ENCODE data around the gene GRM2.
"Not testable (repeated sequence)": the region's sequence is repeated elsewhere in the genome, so short reads cannot be mapped to it uniquely, and the experiment has no call there.

GRM2 gene

DNA sequence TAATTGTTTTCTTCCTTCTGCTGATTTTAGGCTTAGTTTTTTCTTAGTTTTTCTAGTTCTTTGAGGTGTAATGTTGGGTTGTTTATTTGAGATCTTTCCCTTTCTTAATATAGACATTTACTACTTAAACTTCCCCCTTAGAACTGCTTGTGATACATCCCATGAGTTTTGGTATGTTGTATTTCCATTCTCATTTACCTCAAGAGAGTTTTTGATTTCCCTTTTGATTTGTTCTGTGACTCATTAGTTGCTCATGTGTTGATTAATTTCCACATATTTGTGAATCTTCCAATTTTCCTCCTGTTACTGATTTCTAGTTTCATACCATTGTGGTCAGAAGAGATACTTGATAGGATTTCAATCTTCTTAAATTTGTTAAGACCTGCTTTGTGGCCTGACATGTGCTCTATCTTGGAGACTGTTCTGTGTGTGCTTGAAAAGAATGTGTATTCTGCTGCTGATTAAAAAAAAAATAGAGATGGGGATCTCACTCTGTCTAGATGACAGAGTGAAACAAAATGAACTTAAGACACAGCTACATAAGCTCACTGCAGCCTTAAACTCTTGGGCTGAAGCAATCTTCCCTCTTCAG lies 22.3 kb downstream of the GRM2 start:
- DNase-seq = no peak

DNA sequence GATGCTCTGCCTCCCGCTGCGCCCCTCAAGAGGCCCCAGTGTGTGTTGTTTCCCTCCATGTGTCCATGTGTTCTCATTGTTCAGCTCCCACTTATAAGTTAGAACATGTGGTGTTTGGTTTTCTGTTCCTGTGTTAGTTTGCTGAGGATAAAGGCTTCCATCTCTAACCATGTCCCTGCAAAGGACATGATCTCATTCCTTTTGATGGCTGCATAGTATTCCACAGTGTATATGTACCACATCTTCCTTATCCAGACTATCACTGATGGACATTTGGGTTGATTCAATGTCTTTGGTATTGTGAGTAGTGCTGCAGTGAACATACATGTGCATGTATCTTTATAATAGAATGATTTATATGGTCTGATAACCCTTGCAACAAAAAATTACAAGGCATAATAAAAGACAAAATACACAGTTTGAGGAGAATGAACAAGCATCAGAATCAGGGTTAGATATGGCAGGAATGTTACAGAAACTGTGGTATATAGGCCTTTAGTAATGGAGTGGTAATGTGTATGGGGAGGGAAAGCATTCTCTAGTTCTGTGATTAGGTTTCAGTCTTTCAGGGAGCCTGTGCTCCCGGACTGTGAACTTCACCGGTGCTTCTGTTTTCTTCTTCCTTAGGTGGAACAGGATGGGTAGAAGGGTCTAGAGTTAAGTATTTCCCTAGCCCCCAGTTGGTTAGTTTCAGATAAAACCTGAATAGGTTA lies 27.1 kb downstream of the GRM2 start:
- no peak for DNase-seq

DNA sequence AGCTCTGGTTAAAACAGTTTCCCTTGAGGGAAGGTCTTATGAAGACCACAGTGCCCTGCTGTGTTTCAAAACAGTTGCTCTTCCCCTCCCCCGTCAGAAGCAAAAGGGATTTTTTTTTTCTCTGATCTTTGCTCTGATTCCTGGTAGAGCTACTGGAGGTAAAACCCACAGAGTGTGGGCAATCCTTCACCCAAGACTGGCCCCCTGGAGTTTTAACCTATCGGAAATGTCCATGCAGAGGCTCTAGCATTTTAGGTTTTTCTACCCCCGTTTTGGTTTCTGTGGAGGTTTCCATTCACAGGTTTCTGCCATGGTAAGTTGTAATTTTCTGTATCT lies 27.7 kb downstream of the GRM2 start:
- DNase-seq = no peak

DNA sequence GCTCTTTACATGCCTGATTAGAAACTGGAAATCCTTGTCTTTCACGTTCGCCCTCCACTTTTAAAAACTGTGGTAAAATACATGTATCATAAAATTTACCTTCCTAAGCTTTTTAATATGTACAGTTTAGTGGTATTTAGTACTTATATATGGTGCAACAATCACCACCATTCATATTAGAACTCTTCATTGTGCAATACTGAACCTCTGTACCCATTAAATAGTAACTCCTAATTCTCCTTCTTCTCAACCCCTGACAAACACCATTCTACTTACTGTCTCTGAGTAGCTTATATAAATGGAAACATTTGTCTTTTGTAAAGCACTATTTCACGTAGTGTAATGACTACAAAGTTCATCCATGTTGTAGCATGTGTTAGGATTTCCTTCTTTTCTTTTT lies 28.2 kb downstream of the GRM2 start:
- DNase-seq = no peak

DNA sequence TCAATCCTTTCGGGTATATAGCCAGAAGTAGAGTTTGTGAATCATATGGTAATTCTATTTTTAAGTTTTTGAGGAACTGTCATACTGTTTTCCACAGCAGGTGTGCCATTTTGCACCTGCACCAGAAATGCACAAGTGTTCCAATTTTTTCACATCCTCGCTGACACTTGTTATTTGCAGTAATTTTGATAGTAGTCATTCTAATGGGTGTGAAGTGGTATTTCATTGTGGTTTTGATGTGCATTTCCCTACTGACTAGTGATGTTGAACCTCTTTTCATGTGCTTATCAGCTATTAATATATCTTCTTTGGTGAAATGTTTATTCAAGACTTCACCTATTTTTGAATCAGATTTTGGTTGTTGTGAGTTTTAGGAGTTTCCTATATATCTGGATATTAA lies 29.1 kb downstream of the GRM2 start:
- no peak for DNase-seq

DNA sequence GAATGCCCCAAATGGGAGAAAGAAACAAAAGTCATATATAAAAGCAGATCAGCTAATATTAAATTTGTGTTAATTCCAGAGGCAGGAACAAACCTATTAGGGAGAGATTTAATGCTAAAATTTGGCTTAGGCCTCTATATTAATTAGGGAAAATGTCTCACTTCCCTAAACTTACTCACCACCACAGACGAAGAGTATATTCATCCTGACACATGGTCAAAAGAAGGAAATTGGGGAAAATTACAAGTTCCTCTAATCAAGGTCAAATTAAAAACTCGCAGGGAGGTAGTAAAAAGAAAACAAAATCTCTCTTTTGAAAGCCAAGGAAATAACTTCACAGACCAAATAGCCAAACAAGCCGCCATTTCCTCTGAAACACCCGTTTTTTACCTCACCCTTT lies 32.2 kb downstream of the GRM2 start:
- no peak for DNase-seq

DNA sequence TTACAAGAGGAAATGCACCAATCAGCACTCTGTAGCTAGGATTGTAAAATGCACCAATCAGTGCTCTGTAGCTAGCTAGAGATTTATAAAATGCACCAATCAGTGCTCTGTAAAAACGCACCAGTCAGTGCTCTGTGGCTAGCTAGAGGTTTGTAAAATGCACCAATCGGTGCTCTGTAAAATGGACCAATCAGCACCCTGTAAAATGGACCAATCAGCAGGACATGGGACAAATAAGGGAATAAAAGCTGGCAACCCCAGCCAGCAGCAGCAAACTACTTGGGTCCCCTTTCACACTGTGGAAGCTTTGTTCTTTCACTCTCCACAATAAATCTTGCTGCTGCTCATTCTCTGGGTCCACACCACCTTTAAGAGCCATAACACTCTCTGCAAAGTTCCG lies 35.5 kb downstream of the GRM2 start:
- not testable (repeated sequence) for DNase-seq

DNA sequence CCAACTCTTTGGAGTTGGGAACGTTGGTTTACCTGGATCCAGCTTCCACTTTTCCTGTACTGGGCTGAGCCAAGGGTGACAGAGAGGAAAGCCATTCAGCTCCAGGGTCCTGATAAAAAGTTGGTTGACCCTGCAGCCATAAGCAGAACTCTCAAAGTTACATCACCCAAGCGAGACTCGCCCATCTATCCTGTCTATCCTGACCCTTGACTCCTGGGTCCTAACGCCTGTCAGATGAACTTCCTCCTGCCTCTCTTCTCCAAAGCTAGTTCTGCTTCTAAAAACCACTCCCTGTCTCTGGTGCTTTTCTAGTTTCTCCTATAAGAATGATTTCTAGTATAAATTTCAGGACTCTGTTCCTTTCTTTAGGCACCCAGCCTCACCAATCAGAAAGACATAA lies 36.1 kb downstream of the GRM2 start:
- not testable (repeated sequence) for DNase-seq

DNA sequence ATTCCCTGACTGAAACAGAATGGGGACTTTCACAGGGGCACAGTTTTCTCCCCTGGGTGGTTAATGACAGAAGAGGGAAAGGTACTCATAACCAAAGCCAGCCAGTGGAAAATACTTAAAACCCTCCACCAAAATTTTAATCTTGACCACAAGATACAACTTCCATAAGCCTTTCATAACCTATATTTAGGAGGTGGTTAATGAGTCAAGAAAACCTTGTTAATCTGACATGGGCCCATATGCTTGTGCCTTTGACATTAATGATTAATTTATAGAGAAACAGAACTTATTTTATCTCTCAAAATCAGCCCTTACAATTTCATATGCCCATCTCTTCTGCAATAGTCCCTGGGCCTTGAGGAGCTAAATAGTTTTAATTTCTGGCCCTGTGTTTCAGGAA lies 41.0 kb downstream of the GRM2 start:
- DNase-seq = no peak

DNA sequence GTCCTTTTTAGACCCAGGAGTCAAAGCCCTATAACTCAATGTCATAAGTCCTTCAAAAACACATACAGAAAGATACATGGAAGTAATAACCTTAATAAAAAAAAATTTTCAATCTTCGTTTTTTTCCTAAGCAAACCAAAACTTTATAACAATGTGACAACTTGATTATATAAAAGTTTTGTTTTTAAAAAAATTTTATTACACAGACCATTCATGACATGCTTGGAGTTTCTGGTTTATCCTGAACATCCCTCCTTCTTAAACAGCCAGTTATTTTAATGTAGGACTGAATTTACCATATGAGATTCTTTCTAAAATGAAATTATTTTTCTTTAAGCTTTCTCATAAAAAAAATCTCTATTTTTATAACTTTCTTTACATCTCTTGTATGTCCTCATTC lies 41.5 kb downstream of the GRM2 start:
- DNase-seq = no peak

DNA sequence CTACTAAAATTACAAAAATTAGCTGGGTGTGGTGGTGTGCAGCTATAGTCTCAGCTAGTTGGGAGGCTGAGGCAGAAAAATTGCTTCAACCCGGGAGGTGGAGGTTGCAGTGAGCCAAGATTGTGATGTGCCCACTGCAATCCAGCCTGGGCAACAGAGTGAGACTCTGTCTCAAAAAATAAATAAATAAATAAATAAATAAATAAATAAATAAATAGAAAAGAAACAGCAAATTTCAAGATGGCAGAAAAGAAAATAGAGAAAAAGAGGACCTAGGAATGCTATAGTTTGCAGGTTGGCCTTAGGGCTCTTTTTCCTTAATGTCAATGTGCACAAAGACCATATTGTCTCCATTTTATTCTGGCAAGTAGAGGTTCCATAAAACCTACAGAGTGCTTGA lies 44.0 kb downstream of the GRM2 start:
- no peak for DNase-seq

DNA sequence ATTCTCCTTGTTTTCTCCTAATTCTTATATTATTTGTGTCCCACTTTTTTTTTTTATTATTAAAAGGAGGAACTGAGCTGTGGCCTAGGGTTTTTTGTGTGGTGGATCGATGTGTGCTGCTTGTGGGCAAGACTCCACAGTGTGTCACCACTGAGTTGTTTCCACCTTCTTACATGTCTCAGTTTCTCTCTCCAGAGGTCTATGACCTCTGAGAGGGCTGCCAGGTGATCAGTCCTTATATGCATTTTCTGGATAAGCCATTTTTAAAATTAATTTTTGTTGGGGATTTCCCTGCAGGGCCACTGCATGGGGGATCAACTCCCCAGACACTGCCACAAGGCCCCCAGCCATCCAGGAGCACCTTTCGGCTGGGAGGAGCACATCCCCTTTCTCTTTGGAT lies 44.4 kb downstream of the GRM2 start:
- no peak for DNase-seq

DNA sequence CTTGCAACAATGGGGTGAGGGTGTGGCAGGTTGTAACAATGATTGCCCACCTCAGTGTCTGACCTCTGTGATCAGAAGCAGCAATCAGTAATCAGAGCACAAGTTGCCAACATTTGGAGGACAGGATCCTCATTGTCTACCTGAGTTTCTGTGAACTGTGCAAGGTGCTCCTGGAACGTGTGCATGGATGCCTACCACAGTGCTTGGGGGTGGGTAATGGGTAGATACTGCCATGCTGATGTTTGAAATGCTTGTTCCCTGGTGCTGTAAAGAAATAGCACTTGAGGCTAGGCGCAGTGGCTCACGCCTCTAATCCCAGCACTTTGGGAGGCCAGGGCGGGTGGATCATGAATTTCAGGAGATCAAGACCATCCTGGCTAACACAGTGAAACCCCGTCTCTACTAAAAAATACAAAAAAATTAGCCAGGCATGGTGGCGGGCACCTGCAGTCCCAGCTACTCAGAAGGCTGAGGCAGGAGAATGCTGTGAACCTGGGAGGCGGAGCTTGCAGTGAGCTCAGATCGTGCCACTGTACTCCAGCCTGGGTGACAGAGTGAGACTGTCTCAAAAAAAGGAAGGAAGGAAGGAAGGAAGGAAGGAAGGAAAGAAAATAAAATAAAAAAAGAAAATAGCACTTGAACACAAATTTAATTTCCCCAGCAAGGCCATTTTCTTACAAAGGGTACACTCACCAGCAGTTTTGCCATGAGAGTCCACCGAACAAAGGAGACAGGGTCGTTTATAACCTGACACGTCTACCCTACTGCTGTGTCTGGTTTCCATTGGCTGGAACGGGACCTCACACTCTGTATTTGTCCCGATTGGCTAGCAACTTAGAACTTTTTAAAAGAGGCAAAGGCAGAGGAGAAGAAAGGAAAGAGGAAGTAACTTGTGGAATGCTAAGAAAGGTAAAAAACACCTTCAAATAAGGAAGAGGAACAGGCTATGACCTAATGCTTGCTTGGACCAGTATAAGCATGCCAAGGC lies 47.2 kb downstream of the GRM2 start:
- not testable (repeated sequence) for DNase-seq

DNA sequence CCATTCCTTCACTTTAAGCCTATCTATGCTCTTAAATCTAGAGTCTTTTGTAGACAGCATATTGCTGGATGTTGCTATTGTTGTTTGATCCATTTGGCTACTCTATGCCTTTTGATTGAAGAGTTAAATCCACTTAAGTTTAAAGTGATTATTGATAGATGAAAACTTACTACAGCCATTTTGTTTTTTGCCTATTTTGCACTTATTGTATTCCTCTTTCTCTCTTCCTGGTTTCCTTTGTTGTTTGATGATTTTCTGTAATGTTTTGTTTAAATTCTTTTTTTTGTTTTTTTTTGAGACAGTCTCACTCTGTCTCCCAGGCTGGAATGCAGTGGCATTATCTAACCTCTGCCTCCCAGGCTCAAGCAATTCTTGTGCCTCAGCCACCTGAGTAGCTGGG lies 52.3 kb downstream of the GRM2 start:
- no peak for DNase-seq
